Progenitor cell of endocrine pancreas (in vitro differentiated cells): ENCODE measurements around the gene ULBP2. TPM values are rescaled to one million over a fixed set of nuclear protein-coding genes. Genes with fewer than 3 reads are reported as not detected.

ENCODE experiments used
- DNase-seq: peaks from one replicate; pipeline ENCODE4 v3.0.0; 2021; ENCODE audit warnings: low spot score; ENCODE audit not compliant: unreplicated experiment
- H3K27ac Mint-ChIP-seq: 2 replicates; pipeline ENCODE4 v1.8.0; 2021; ENCODE audit warnings: mild to moderate bottlenecking, moderate library complexity, mixed read lengths
- H3K27me3 Mint-ChIP-seq: 2 replicates; pipeline ENCODE4 v1.8.0; 2021; ENCODE audit warnings: mixed read lengths
- H3K36me3 Mint-ChIP-seq: 2 replicates; pipeline ENCODE4 v1.8.0; 2022; ENCODE audit warnings: mixed read lengths; ENCODE audit not compliant: insufficient read depth
- H3K4me1 Mint-ChIP-seq: 2 replicates; pipeline ENCODE4 v1.8.0; 2021; ENCODE audit warnings: low read depth, mixed read lengths
- H3K4me3 Mint-ChIP-seq: 2 replicates; pipeline ENCODE4 v1.8.0; 2021; ENCODE audit warnings: low read depth, mild to moderate bottlenecking, moderate library complexity, mixed read lengths
- H3K9me3 Mint-ChIP-seq: 2 replicates; pipeline ENCODE4 v1.8.0; 2021; ENCODE audit warnings: low read depth, mixed read lengths
- CTCF ChIP-seq: fragments of 200-600 bp; sonication (generic); IDR thresholded peaks from one replicate; pipeline ENCODE4 v1.5.0; 2021; ENCODE audit warnings: antibody characterized with exemption, mild to moderate bottlenecking; ENCODE audit not compliant: unreplicated experiment
- total RNA-seq: library from RNA; stranded (reverse); gene quantifications from 2 replicates; pipeline ENCODE4 v1.2.1, GENCODE V29; 2021

ULBP2 gene
- total RNA-seq, 1 donor from 2014 or later: not detected

- Mint-ChIP-seq H3K4me1 (no peaks in the 10 kb centered on the region), H3K27me3 (peaks cover 95% of the 10 kb centered on the region)
- no peak for DNase-seq
These were observed 35.4 kb downstream of the ULBP2 start for GRCh38 chr6:149977221-149977620.

DNA sequence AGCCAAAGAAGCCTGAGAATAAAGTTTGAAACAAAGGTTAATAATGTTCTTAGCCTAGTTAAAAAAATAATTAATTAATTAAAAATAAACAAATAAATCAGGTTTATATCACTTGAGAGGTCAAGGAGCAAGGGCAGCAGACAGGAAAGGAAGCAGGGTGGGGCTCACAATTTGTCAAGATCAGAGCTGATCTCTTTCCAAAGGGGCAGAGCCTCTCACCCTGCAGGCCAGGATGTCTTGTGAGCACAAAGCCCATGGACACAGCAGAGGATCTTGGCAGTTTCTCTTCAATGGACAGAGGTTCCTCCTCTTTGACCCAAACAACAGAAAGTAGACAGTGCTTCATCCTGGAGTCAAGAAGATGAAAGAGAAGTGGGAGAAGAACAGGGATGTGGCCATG, 36.8 kb downstream of the ULBP2 start:
- Mint-ChIP-seq H3K9me3 (no peaks in the 10 kb centered on the region), H3K4me1 (no peaks in the 10 kb centered on the region), H3K4me3 (no peak overlapping the region), H3K27ac (no peak overlapping the region), H3K36me3 (no peaks in the 10 kb centered on the region), H3K27me3 (peaks cover 96% of the 10 kb centered on the region)
- TF ChIP-seq CTCF: no peak
- DNase-seq: no peak

More at GRCh38 chr6:149977221-149977620, 35.4 kb downstream of the ULBP2 start:
- no peak overlapping the region for H3K4me3 Mint-ChIP-seq
- TF ChIP-seq CTCF: no peak
- H3K36me3 Mint-ChIP-seq: no peaks in the 10 kb centered on the region
- H3K27ac Mint-ChIP-seq: no peak overlapping the region
- no peaks in the 10 kb centered on the region for H3K9me3 Mint-ChIP-seq

- no peak for TF ChIP-seq CTCF
- no peaks in the 10 kb centered on the region for H3K9me3 Mint-ChIP-seq
These were observed 37.5 kb downstream of the ULBP2 start for GRCh38 chr6:149979293-149979692.

DNA sequence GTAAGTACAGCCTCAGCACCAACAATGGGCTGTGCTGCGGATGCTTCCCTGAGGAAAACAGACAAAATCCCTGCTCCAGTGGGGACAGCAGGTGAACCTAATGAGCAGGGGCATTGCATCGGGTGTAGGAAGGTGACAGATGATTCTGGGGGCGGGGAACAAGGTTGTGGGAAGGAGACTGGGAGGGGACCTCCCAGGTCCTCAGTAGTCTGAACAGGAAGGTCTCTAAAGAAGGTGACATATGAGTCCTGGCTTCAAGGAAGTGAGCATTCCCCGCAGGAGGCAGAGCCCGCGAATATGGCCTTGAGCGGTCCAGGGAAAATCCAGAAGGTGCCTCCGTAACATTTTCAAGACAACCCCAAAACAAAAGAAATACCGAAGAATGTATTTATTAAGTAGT, 41.3 kb downstream of the ULBP2 start:
- peaks cover 90% of the 10 kb centered on the region for H3K27me3 Mint-ChIP-seq
- no peaks in the 10 kb centered on the region for H3K9me3 Mint-ChIP-seq
- DNase-seq: no peak
- peaks cover 1% of the 10 kb centered on the region for H3K36me3 Mint-ChIP-seq
- no peaks in the 10 kb centered on the region for H3K4me1 Mint-ChIP-seq
- H3K4me3 Mint-ChIP-seq: no peak overlapping the region
- no peak overlapping the region for H3K27ac Mint-ChIP-seq
- no peak for TF ChIP-seq CTCF

More at GRCh38 chr6:149979293-149979692, 37.5 kb downstream of the ULBP2 start:
- Mint-ChIP-seq H3K4me3 (no peak overlapping the region), H3K36me3 (no peaks in the 10 kb centered on the region), H3K4me1 (no peaks in the 10 kb centered on the region), H3K27ac (no peak overlapping the region), H3K27me3 (peaks cover 90% of the 10 kb centered on the region)
- no peak for DNase-seq

- Mint-ChIP-seq H3K9me3 (no peaks in the 10 kb centered on the region), H3K27ac (no peak overlapping the region), H3K4me1 (no peaks in the 10 kb centered on the region), H3K4me3 (no peak overlapping the region), H3K27me3 (peaks cover 91% of the 10 kb centered on the region), H3K36me3 (peaks cover 2% of the 10 kb centered on the region)
- DNase-seq: no peak
- TF ChIP-seq CTCF: no peak
These were observed 43.0 kb downstream of the ULBP2 start for GRCh38 chr6:149984773-149985172.
